KMS-11 (cell line): Measurements from ENCODE around the gene KRIT1.

Source experiments
- H2AFZ ChIP-seq: fragments of 200-600 bp; sonication (generic); 2 replicates; pipeline ENCODE4 v1.6.1; 2016; ENCODE audit warnings: antibody characterized with exemption, mixed run types, low read depth
- H3K27ac ChIP-seq: fragments of 200-600 bp; sonication (generic); 2 replicates; pipeline ENCODE4 v1.6.1; 2016; ENCODE audit warnings: mild to moderate bottlenecking, mixed run types
- H3K27me3 ChIP-seq: fragments of 200-600 bp; sonication (generic); 2 replicates; pipeline ENCODE4 v1.6.1; 2017; ENCODE audit warnings: mild to moderate bottlenecking, low read depth, mixed run types, moderate library complexity; ENCODE audit not compliant: insufficient read depth
- H3K36me3 ChIP-seq: fragments of 200-600 bp; sonication (generic); 2 replicates; pipeline ENCODE4 v1.6.1; 2017; ENCODE audit warnings: mild to moderate bottlenecking, mixed run types; ENCODE audit not compliant: insufficient read depth
- H3K4me1 ChIP-seq: fragments of 200-600 bp; sonication (generic); 2 replicates; pipeline ENCODE4 v1.6.1; 2016; ENCODE audit warnings: mild to moderate bottlenecking, low read depth, mixed run types; ENCODE audit not compliant: poor library complexity, severe bottlenecking
- H3K4me2 ChIP-seq: fragments of 200-600 bp; sonication (generic); 2 replicates; pipeline ENCODE4 v1.7.0; 2016; ENCODE audit warnings: mild to moderate bottlenecking, mixed run types
- H3K4me3 ChIP-seq: fragments of 200-600 bp; sonication (generic); IDR thresholded peaks from 2 replicates; pipeline ENCODE4 v1.6.1; 2017; ENCODE audit warnings: low read depth, low read length, mixed read lengths; ENCODE audit not compliant: insufficient read depth
- H3K79me2 ChIP-seq: fragments of 200-600 bp; sonication (generic); 2 replicates; pipeline ENCODE4 v1.6.1; 2016; ENCODE audit warnings: low read depth, mixed run types; ENCODE audit not compliant: insufficient read depth
- H3K9ac ChIP-seq: fragments of 200-600 bp; sonication (generic); 2 replicates; pipeline ENCODE4 v1.6.1; 2016; ENCODE audit warnings: mild to moderate bottlenecking, mixed run types
- H4K20me1 ChIP-seq: fragments of 200-600 bp; sonication (generic); 2 replicates; pipeline ENCODE4 v1.6.1; 2016; ENCODE audit warnings: mild to moderate bottlenecking, mixed run types; ENCODE audit not compliant: insufficient read depth
- TF ChIP-seq, protein P1 (sequence below): fragments of 200-600 bp; sonication (generic); conservative IDR thresholded peaks from 2 replicates; pipeline ENCODE4 v1.6.1; 2017; ENCODE audit warnings: low read depth, mild to moderate bottlenecking, antibody characterized with exemption, low read length, moderate library complexity, mixed read lengths

Gene KRIT1

DNA sequence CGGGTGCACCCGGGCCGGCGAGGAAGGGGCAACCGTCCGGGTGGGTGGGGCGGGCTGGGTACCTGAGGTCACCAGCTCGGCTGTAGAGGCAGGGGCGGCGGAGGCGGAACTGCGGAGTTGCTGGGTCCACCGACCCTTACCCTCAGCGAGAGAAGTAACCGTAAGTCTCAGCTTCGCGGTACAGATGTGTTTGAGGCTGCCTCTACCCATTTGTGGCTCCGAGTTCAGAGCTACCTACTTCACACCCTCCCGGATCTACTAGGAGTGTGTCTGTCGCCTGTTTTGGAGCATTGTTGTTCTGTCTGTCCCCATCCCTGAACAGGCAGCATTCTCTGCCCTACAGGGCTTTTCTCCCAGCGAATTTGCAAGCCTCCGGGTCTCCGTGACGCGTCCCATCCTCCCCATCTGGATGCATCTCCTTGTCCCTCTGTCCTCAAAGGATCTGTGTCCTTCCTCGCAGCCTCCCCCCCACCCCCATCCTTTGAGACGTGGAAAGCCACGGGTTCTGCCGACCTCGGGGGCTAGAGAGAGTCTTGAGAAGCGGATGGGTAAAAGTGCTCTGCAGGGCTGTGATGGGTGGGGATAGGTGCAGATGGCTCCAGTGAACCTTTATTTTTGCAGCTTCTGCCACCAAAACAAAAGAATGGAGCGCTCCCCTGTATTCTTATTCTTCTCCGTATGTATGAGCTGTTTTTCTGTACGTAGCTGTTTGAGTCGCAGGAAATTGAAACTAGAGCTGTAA lies 817 bp upstream of the KRIT1 start:
- Histone ChIP-seq H3K27me3 (no peaks in the 10 kb centered on the region), H3K79me2 (peaks cover 81% of the 10 kb centered on the region), H3K4me2 (peak overlapping the region; percentile 83), H3K4me3 (no peak overlapping the region), H2AFZ (peak overlapping the region; percentile 91; the same call in 1 of the 2 replicates), H3K36me3 (no peaks in the 10 kb centered on the region), H3K9ac (peak overlapping the region; percentile 95), H3K4me1 (peaks cover 42% of the 10 kb centered on the region), H3K27ac (peak overlapping the region; percentile 88), H4K20me1 (no peaks in the 10 kb centered on the region)
- TF ChIP-seq, protein P1, sequence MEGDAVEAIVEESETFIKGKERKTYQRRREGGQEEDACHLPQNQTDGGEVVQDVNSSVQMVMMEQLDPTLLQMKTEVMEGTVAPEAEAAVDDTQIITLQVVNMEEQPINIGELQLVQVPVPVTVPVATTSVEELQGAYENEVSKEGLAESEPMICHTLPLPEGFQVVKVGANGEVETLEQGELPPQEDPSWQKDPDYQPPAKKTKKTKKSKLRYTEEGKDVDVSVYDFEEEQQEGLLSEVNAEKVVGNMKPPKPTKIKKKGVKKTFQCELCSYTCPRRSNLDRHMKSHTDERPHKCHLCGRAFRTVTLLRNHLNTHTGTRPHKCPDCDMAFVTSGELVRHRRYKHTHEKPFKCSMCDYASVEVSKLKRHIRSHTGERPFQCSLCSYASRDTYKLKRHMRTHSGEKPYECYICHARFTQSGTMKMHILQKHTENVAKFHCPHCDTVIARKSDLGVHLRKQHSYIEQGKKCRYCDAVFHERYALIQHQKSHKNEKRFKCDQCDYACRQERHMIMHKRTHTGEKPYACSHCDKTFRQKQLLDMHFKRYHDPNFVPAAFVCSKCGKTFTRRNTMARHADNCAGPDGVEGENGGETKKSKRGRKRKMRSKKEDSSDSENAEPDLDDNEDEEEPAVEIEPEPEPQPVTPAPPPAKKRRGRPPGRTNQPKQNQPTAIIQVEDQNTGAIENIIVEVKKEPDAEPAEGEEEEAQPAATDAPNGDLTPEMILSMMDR = no peak

DNA sequence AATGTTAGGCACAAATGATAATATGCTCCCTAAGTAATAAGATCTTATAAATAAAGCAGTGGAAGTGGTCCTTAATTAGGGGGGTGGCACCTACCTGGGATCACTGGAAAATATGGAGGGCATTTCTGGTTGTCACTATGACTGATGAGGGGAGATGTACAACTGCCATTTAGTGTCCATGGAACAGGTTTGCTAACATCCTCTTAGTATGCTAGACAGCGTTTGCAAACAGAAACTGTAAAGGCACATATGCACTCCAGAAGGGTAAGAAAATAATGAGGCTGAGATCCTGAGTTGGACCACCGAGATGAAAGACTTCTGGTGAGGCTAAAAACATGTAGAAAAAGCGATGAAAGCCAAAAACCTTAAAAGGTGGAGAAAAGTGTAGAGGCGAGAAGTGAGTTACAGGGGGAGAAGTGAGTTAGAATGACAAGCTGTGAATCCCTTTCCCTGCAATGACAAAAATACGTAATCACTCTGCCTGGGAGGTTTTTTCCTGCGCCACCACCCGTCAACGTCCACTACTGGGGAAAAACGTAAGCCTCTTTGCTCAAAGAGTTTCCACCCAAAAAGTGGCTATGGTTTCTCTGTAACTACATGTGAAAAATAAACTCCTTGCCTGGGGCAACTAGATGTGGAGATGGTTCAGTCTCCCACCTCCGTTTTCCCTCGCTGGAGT lies 767 bp downstream of the KRIT1 start:
- Histone ChIP-seq H3K4me3 (no peak overlapping the region), H3K4me2 (peak overlapping the region; percentile 88), H3K9ac (peak overlapping the region; percentile 95), H3K27ac (peak overlapping the region; percentile 88), H3K4me1 (peaks cover 47% of the 10 kb centered on the region), H3K79me2 (peaks cover 65% of the 10 kb centered on the region), H2AFZ (peak overlapping the region; percentile 91), H3K36me3 (no peaks in the 10 kb centered on the region; the same call in 1 of the 2 replicates), H3K27me3 (no peaks in the 10 kb centered on the region), H4K20me1 (no peaks in the 10 kb centered on the region)
- TF ChIP-seq, protein P1 = no peak

DNA sequence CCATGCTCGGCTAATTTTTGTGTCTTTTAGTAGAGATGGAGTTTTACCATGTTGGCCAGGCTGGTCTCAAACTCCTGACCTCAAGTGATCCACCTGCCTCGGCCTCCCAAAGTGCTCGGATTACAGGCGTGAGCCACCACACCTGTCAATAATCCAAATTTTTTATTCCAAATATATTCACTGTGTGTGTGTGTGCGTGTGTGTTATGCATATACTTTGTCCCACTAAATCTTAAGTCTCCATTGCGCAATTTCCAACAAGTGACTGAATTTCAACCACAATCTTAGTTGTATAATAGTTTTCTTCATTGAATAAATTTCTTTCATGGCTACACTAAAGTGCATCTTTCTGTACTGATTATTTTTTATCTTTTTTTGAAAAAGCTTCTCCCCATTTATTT lies 2.7 kb downstream of the KRIT1 start:
- Histone ChIP-seq H3K4me1 (peaks cover 32% of the 10 kb centered on the region), H3K79me2 (peaks cover 45% of the 10 kb centered on the region), H3K4me3 (no peak overlapping the region), H3K36me3 (no peaks in the 10 kb centered on the region; the same call in 1 of the 2 replicates), H2AFZ (no peak overlapping the region), H3K9ac (no peak overlapping the region), H3K4me2 (peak overlapping the region; percentile 31; the same call in 1 of the 2 replicates), H3K27me3 (no peaks in the 10 kb centered on the region), H4K20me1 (no peaks in the 10 kb centered on the region), H3K27ac (no peak overlapping the region)
- TF ChIP-seq, protein P1 = no peak

GRCh38 chr7:92230547-92230946 lies 15.2 kb downstream of the KRIT1 start:
- H3K4me3 ChIP-seq = no peak overlapping the region
- H3K36me3 ChIP-seq = no peaks in the 10 kb centered on the region
- TF ChIP-seq, protein P1 = no peak

More at GRCh38 chr7:92230547-92230946, 15.2 kb downstream of the KRIT1 start:
- no peaks in the 10 kb centered on the region for H3K79me2 ChIP-seq
- no peaks in the 10 kb centered on the region for H4K20me1 ChIP-seq
- H3K4me2 ChIP-seq = no peak overlapping the region
- no peak overlapping the region for H3K27ac ChIP-seq
- no peak overlapping the region for H3K9ac ChIP-seq
- no peak overlapping the region for H2AFZ ChIP-seq
- H3K27me3 ChIP-seq = no peaks in the 10 kb centered on the region
- no peaks in the 10 kb centered on the region for H3K4me1 ChIP-seq
